Esophagus squamous epithelium (tissue), 4 donors: ENCODE measurements around the gene GRIP2.

Experiments used
- POLR2A ChIP-seq, 4 donors: fragments of 450-650 bp; IDR thresholded peaks; one replicate each; pipeline ENCODE4 v1.6.1; 2017; ENCODE audit warnings: antibody characterized with exemption in 4 of 4, mild to moderate bottlenecking in 4 of 4, moderate library complexity in 3 of 4
- TF ChIP-seq, protein P1 (sequence below), 6 experiments: fragments of 450-650 bp in 4 of 6; fragments of 200-600 bp in 2 of 6; sonication (generic) in 2 of 6; IDR thresholded peaks; one replicate each; pipeline ENCODE4 v1.5.1; 2016 to 2019; ENCODE audit warnings: antibody characterized with exemption in 6 of 6, mild to moderate bottlenecking in 4 of 6, moderate library complexity in 4 of 6

DNA sequence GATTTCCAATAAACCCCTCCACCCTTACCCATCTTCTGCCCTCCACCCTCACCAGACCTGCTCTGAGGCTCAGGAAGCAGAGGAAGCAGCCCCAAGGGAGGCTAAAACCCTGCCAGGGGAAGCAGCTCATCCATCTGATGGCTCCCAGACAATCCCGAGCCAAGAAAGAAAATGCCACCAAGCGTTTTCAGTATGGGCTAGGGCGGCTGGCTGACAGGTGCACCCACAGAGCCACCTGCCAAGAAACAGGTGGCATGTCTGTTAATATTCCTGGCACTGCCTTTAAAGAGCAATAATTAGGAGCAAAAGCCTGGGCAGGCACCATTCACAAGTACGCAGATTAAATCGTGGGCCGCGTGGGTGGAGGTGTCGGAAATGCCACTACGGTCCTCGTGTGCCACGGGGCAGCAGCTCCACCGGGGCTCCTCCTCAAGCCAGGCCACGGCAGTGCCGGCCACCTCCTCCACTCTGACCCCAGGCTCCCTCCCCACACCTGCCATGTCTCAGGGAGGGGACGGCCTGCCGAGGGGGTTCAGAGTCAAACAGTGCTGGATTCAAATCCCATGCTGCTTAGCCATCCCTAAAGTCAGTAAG lies 23.9 kb upstream of the GRIP2 start:
- TF ChIP-seq, protein P1, sequence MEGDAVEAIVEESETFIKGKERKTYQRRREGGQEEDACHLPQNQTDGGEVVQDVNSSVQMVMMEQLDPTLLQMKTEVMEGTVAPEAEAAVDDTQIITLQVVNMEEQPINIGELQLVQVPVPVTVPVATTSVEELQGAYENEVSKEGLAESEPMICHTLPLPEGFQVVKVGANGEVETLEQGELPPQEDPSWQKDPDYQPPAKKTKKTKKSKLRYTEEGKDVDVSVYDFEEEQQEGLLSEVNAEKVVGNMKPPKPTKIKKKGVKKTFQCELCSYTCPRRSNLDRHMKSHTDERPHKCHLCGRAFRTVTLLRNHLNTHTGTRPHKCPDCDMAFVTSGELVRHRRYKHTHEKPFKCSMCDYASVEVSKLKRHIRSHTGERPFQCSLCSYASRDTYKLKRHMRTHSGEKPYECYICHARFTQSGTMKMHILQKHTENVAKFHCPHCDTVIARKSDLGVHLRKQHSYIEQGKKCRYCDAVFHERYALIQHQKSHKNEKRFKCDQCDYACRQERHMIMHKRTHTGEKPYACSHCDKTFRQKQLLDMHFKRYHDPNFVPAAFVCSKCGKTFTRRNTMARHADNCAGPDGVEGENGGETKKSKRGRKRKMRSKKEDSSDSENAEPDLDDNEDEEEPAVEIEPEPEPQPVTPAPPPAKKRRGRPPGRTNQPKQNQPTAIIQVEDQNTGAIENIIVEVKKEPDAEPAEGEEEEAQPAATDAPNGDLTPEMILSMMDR (IDR thresholded peaks at IDR 0.05) = no peak
- TF ChIP-seq POLR2A (IDR thresholded peaks at IDR 0.05) = no peak
